Ureter (tissue), 1 donor: ENCODE data around the gene HNRNPAB. TPM values are rescaled to one million over a fixed set of nuclear protein-coding genes. Genes with fewer than 3 reads are reported as not detected.
"Not testable (repeated sequence)": the region's sequence is repeated elsewhere in the genome, so short reads cannot be mapped to it uniquely, and the experiment has no call there.

ENCODE experiments used
- DNase-seq: peaks from one replicate; pipeline ENCODE4 v3.0.0-alpha.2; 2020; ENCODE audit warnings: low spot score
- total RNA-seq: library from RNA; stranded (reverse); gene quantifications from one replicate; pipeline ENCODE4 v1.2.4, GENCODE V29; 2023
- donor health status: DM: yes; HTN: yes; CAD: no.

HNRNPAB gene
- total RNA-seq, 1 donor from 2014 or later = 180 TPM

- no peak for DNase-seq
Observed at GRCh38 chr5:178212241-178213002, 8.1 kb downstream of the HNRNPAB start.

GRCh38 chr5:178213003-178213461 lies 8.7 kb downstream of the HNRNPAB start:
- no peak for DNase-seq

- no peak for DNase-seq
Observed at GRCh38 chr5:178213748-178214151, 9.4 kb downstream of the HNRNPAB start.

GRCh38 chr5:178214160-178214803 lies 9.9 kb downstream of the HNRNPAB start:
- no peak for DNase-seq

GRCh38 chr5:178215280-178216002 lies 11.1 kb downstream of the HNRNPAB start:
- DNase-seq = no peak

GRCh38 chr5:178216088-178216534 lies 11.8 kb downstream of the HNRNPAB start:
- DNase-seq = no peak

- DNase-seq = no peak
Observed at GRCh38 chr5:178216779-178217178, 12.4 kb downstream of the HNRNPAB start.

GRCh38 chr5:178218237-178218776 lies 14.0 kb downstream of the HNRNPAB start:
- no peak for DNase-seq

GRCh38 chr5:178218827-178219226 lies 14.5 kb downstream of the HNRNPAB start:
- DNase-seq = no peak

- DNase-seq = no peak
Observed at GRCh38 chr5:178221282-178221681, 16.9 kb downstream of the HNRNPAB start.

GRCh38 chr5:178221853-178222252 lies 17.5 kb downstream of the HNRNPAB start:
- no peak for DNase-seq

- DNase-seq = no peak
Observed at GRCh38 chr5:178222292-178222691, 18.0 kb downstream of the HNRNPAB start.

GRCh38 chr5:178223196-178223773 lies 19.0 kb downstream of the HNRNPAB start:
- DNase-seq = no peak

GRCh38 chr5:178223828-178224335 lies 19.5 kb downstream of the HNRNPAB start:
- DNase-seq = no peak

GRCh38 chr5:178224403-178224802 lies 20.1 kb downstream of the HNRNPAB start:
- no peak for DNase-seq

GRCh38 chr5:178225174-178225573 lies 20.8 kb downstream of the HNRNPAB start:
- no peak for DNase-seq

- DNase-seq = no peak
Observed at GRCh38 chr5:178227138-178227659, 22.9 kb downstream of the HNRNPAB start.

- no peak for DNase-seq
Observed at GRCh38 chr5:178227929-178228328, 23.6 kb downstream of the HNRNPAB start.

GRCh38 chr5:178228609-178229008 lies 24.3 kb downstream of the HNRNPAB start:
- no peak for DNase-seq

- DNase-seq = not testable (repeated sequence)
Observed at GRCh38 chr5:178229111-178229510, 24.8 kb downstream of the HNRNPAB start.

- no peak for DNase-seq
Observed at GRCh38 chr5:178229861-178230260, 25.5 kb downstream of the HNRNPAB start.
